ENCODE results near the gene SCD5.
"Not testable (repeated sequence)": the region's sequence is repeated elsewhere in the genome, so short reads cannot be mapped to it uniquely, and the experiment has no call there.

The SCD5 gene

GRCh38 chr4:82798168-82799005, at the start of gene SCD5:
SCD5 (minus strand) TSS chr4:82798796; CDS start chr4:82798537, 259 bp downstream.
- DNase-seq = peak; percentile 90

- peak; percentile 8 for DNase-seq
Measured at GRCh38 chr4:82842593-82842992, 44.0 kb upstream of the SCD5 start.

DNA sequence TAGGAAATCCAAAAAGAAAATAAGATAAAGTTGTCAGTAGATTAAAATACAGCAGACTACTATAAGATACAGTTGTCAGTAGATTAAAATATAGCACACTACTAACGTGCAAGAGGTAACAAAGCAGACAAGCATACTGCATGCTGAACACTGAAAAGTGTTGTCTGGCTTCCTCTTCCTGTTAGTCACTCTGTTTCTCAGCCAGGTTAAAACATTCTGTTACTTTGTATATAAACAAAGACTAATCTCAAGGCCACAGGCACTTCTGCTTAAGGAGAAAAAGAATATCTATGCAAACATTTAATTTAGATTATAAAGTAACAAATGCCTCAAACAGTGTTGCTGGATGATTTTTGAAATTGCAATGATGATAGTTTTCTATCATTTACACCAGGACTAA, 41.0 kb upstream of the SCD5 start:
- DNase-seq = no peak

- no peak for DNase-seq
Measured at GRCh38 chr4:82833696-82834313, 35.2 kb upstream of the SCD5 start.

DNA sequence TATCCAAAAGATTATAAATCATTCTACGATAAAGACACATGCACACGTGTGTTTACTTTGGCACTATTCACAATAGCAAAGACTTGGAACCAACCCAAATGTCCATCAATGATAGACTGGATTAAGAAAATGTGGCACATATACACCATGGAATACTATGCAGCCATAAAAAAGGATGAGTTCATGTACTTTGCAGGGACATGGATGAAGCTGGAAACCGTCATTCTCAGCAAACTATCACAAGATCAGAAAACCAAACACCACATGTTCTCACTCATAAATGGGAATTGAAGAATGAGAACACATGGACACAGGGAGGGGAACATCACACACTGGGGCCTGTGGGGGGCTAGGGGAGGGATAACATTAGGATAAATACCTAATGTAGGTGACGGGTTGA, 34.5 kb upstream of the SCD5 start:
- not testable (repeated sequence) for DNase-seq

GRCh38 chr4:82825425-82825824, 26.8 kb upstream of the SCD5 start:
- DNase-seq = no peak

GRCh38 chr4:82823062-82823461, 24.5 kb upstream of the SCD5 start:
- no peak for DNase-seq

- DNase-seq = no peak
Measured at GRCh38 chr4:82820689-82821088, 22.1 kb upstream of the SCD5 start.

DNA sequence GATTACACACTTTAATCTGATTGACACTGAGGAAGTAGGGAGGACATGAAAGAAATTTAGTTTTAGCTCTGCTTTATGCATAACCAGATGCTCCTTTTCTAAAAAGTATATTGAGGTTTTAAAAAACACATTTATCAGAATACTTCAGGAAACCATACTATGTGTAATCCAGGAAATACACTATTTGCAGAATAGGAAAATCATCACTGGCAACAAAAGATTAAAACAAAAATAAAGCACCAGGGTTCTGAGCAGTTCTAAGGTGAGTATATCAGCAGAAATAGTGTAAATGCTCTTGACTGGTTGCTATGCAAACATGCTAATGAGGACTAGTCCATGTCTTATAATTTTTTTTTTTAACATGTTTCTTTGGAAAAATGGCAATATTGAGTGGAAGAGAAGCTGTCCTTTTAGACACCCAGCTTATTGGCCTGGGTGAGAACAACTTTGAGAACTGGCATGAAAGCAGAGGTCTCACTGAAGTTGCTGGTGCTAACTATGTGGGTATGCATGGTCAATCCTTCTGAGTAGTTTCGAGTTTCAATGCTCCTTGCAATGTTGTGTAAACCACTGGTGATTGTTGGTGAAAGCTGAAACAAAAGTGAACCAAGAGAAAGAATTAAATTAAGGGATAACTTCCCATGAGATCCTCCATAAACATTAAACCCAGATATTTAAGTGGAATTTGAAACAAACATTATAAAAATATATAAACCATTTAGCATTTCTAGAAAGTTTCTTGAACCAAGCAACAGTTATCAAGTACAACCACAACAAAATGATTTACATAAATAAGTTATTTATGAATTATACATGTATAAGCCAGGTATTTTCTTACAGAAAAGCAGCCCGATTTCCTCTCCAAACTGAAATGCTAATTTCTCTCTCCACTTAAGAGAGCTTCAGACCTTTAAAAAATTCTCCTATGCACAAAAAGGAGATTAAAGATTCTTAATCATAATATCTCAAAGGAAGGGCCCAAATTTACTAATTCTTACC, 20.4 kb upstream of the SCD5 start:
- DNase-seq = no peak

GRCh38 chr4:82816874-82817273, 18.3 kb upstream of the SCD5 start:
- DNase-seq = not testable (repeated sequence)

DNA sequence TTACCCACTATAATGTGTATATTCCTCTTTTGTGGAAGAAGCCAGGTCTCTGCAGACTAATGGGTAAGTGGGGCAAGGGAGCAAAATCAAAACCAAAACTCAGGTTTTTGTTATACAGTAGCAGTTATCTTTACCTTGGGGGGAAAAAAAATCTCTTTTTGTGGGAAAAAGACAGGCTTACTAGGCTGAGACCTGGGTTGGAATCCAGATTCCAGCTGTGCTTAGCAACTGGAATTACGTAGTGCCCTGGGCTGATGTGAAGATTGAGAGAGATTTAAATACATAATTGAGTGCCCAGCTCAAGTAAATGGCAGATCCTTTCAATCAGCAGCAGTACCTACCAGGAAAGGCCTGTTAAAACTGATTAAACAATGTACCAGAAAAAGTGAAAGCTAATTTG, 15.4 kb upstream of the SCD5 start:
- DNase-seq = no peak

- DNase-seq = peak; percentile 77
Measured at GRCh38 chr4:82811838-82812341, 13.3 kb upstream of the SCD5 start.

DNA sequence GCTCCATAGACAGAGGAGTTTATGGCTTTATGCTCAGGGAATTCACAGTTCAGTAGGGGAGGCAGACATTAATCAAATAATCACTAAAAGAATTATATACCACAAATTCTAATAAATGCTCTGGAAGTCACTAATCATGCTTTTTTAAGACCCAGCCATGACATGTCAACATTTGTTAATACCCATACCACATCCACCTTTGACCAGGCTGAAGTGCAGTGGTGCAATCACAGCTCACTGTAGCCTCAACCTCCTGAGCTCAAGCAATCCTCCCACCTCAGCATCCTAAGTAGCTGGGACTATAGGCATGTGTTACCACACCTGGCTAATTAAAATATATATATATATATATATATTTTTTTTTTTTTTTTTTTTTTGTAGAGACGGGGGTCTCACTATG, 12.8 kb upstream of the SCD5 start:
- no peak for DNase-seq

GRCh38 chr4:82810176-82810575, 11.6 kb upstream of the SCD5 start:
- no peak for DNase-seq

DNA sequence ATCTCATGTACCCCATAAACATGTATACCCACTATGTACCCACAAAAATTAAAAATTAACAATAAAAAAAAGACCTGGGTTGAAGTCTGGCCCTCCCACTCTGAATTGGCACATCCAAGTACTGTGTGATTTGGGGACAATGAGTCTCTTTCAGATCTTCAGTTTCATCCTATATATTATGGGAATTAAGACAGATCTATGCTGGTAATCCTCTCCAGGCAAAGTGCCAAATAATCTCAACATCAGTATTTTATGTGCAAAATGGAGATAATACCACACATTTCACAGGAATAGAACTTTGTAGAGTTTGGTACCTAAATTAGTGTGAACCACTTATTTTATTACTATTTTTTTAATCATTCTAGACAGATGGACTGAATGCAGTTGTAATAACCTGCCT, 11.0 kb upstream of the SCD5 start:
- no peak for DNase-seq

DNA sequence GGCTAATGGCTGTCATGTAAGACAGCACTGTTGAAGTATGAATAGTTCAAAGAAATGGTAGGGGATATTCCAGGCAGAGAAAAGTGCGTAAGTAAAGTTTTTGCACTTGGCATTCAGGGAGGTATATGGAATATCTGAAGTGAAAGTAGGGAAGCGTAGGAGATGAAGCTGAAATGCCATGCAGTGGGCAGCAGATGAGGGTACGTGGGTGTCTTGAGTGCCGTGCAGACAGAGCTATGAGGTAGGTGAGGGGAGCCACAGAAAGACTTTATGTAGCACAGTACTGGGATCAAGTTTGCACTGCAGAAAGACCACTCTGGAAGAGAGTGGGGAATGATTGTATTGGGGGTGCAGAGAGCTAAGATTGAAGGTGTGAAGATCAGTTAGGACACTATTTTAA, 5.2 kb upstream of the SCD5 start:
- DNase-seq = no peak

GRCh38 chr4:82802911-82803310, 4.3 kb upstream of the SCD5 start:
- DNase-seq = no peak

DNA sequence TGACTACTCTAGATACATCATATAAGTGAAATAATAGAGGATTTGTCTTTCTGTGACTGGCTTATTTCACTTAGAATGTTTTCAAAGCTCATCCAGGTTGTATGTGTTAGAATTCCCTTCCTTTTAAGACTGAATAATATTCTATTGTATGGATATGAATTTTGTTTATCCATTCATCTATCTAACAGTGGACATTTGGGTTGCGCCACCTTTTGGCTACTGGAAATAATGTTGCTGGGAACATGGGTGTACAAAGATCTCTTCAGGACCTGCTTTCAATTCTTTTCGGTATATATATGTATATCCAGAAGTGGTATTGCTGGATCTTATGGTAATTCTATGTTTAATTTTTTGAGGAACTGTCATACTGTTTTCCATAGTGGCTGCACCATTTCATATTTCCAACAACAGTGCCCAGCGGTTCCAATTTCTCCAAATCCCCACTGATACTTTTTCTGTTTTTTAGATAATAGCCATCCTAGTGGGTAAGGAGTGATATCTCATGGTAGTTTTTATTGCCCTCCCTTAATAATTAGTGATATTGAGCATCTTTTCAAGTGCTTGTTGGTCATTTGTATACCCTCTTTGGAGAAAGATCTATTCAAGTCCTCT, 3.4 kb upstream of the SCD5 start:
- DNase-seq = peak; percentile 47

DNA sequence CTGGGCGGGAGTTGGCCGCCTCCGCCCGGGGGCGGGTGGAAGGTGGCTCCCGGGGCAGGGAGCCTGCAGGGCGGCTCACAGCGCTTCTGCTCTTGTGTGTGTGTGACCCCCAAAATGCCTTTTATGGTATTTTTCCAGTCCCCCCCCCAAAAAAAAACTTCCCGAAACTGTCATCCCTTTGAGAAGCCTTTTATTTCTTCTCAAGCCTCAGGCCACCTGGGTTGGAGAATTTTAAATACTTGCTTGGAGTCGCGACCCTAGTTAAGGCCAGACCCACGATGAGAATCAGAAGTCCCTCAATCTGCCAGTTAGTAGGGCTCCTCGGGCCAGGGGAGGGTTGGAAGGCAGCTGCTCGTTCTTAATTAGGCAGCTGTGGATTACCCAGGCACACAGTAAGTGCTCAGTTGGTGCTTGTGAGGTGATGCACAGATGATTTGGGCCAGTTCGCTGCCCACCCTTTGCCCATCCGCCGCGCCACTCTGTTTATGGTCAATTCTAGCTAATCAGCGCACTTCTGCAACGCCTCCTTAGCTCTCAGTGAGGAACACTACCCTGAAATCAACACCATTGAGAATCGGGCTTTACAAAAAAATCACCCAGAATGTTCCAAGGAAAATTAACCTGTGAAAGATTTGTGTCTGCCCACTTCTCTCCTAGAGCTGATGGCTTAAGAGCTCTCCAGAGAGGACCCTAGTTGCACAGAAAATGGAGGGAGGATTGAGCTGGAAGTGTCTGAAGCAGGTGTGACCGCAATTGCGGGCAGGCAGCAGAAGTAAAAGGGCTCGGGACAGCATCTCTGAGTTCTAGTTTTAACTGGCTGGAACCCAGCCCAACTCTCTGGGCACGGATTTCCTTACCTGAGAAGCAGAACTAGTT, 648 bp upstream of the SCD5 start:
- peak; percentile 57 for DNase-seq

GRCh38 chr4:82797405-82798111, 1.0 kb downstream of the SCD5 start:
- DNase-seq = peak; percentile 58

DNA sequence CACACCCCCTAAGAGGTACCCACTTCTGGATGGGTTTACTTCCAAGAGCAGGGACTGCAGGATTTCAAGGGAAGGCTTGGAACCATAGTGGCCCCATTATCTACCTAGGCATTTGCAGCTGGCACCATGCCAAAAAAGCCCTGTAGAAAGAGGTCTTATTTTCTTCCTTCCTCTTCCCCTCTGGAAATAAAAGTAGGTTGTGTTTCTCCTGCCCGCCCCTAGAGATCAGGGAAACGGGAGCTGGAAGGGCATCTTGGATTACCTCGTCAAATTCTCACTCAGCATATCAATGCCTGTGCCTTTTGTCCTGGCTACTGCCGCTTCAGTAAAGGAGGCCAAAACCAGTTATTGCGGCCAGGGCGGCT, 1.6 kb downstream of the SCD5 start:
- DNase-seq = peak; percentile 66

Measured in NCI-H69 (cell line).